ENCODE results near the gene PSME1.
A peak's percentile ranks its signal among the peaks of the same experiment; 100 is the strongest.
"Not testable (repeated sequence)": the region's sequence is repeated elsewhere in the genome, so short reads cannot be mapped to it uniquely, and the experiment has no call there.

PSME1 gene

DNA sequence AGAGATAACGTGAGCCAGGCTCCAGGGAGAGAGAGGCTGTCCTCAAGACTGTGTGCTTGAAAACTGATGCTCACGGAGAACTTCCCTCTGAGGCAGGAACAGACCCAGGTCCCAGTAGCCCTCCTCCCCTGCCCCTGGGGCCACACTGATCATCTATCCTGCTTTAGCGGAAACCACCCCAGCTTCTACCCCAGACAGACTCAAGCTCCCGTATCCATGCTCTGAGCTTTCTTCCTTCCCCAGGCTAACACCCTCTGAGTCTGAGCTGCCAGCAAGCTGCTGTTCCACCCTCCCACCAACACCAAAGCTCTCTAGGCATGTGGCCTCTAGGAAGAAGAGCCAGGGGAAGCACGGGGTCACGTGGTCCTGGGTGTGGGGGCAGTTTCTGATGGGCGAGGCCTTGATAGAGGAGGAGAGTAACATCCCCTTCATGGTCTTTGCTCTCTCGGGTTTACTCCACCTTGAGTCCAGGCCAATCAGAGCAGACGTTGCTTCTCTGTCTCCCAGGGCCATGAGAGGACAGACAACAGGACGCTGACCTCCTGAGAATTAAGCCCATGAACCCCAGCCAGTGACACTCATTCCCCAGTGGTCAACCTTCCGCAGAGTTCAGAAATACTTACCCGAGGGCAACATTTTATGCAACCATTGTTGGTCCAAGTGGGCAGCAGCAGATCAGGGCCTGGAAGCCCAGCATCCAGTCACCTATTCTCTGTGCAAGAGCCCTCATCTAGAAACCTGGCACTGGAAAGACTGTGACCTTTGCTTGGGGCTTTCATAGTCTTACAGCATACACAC, 40.5 kb upstream of the PSME1 start:
- TF ChIP-seq TAF1 (IDR thresholded peaks at IDR 0.05; ENCODE audit: borderline replicate concordance, low read depth, low read length) (peak; percentile 99), POLR2AphosphoS5 (IDR thresholded peaks at IDR 0.05; ENCODE audit: low read depth, low read length) (peak; percentile 98), POLR2A (IDR thresholded peaks at IDR 0.05; ENCODE audit: low read depth, low read length) (peak; percentile 99)
- peak; percentile 93 for FAIRE-seq
- peak; percentile 91 for DNase-seq (ENCODE audit: insufficient read length)

DNA sequence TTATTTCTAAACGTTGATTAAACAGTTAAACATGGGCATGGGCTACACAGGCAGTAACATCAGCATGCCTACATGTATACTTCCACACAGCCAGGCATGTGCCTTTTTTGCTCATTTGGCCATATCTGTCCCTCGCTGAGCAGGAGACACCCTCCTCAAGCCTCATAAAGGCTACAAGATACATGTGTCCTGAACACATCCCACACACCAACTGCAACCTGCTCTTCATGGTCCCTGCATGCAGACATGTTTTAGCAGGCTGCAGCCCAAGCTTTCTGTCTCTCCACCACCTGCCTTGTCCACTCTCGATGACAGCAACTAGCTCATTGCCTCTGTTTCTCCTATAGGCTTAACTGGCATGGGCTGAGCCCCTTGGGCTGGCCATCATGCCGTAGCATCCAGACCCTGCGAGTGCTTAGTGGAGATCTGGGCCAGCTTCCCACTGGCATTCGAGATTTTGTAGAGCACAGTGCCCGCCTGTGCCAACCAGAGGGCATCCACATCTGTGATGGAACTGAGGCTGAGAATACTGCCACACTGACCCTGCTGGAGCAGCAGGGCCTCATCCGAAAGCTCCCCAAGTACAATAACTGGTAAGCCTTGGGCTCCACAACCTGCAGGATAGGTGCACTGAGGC, 39.3 kb upstream of the PSME1 start:
- DNase-seq (ENCODE audit: insufficient read length) (no peak), FAIRE-seq (no peak)
- TF ChIP-seq TAF1 (IDR thresholded peaks at IDR 0.05; ENCODE audit: borderline replicate concordance, low read depth, low read length) (no peak), POLR2AphosphoS5 (IDR thresholded peaks at IDR 0.05; ENCODE audit: low read depth, low read length) (no peak), POLR2A (IDR thresholded peaks at IDR 0.05; ENCODE audit: low read depth, low read length) (no peak)

DNA sequence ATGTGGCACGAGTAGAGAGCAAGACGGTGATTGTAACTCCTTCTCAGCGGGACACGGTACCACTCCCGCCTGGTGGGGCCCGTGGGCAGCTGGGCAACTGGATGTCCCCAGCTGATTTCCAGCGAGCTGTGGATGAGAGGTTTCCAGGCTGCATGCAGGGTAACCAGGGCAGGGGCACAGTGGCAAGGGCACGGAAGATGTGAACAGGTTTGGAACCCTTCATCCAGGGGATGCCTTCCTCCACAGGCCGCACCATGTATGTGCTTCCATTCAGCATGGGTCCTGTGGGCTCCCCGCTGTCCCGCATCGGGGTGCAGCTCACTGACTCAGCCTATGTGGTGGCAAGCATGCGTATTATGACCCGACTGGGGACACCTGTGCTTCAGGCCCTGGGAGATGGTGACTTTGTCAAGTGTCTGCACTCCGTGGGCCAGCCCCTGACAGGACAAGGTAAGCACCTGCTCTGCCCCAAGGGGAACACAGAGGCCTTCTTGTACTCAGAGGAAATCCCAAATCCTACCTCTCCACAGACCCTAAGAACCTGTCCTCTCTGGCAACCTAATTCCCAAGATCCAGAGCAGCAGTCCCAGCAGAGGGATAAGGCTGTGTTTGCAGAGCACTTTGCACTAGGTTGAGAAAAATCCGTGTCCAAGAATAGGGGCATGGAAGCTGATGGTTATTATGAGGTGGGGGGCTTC, 37.6 kb upstream of the PSME1 start:
- no peak for FAIRE-seq
- TF ChIP-seq TAF1 (IDR thresholded peaks at IDR 0.05; ENCODE audit: borderline replicate concordance, low read depth, low read length) = no peak
- DNase-seq (ENCODE audit: insufficient read length) = no peak

DNA sequence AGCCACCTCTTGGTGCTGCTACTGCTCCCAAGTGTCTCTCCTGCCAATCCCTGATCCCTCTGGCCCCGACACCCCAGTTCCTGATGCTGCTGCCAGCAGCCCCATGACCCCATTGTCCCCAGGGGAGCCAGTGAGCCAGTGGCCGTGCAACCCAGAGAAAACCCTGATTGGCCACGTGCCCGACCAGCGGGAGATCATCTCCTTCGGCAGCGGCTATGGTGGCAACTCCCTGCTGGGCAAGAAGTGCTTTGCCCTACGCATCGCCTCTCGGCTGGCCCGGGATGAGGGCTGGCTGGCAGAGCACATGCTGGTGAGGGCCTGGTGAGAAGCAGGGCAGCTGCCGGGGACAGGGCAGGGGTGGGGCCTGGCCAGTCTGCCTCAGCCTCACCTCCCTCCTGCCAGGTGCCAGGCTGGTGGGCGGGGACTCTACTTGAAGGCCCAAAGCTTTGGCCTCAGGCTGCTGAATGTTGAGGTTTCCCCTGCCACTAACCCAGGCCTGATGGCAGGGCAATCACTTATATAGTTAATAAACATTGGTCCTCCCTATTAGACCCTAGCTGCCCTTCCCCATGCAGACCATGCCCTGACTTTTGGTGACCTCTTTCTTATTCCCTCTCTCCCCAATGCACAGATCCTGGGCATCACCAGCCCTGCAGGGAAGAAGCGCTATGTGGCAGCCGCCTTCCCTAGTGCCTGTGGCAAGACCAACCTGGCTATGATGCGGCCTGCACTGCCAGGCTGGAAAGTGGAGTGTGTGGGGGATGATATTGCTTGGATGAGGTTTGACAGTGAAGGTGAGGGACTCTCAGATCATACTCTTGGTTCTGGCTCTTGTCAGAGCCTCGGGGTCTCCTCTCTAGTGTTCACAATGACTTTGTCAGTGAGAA, 36.8 kb upstream of the PSME1 start:
- no peak for FAIRE-seq
- DNase-seq (ENCODE audit: insufficient read length) = no peak
- no peak for TF ChIP-seq POLR2A (IDR thresholded peaks at IDR 0.05; ENCODE audit: low read depth, low read length)
- no peak for TF ChIP-seq TAF1 (IDR thresholded peaks at IDR 0.05; ENCODE audit: borderline replicate concordance, low read depth, low read length)
- TF ChIP-seq POLR2AphosphoS5 (IDR thresholded peaks at IDR 0.05; ENCODE audit: low read depth, low read length) = no peak

DNA sequence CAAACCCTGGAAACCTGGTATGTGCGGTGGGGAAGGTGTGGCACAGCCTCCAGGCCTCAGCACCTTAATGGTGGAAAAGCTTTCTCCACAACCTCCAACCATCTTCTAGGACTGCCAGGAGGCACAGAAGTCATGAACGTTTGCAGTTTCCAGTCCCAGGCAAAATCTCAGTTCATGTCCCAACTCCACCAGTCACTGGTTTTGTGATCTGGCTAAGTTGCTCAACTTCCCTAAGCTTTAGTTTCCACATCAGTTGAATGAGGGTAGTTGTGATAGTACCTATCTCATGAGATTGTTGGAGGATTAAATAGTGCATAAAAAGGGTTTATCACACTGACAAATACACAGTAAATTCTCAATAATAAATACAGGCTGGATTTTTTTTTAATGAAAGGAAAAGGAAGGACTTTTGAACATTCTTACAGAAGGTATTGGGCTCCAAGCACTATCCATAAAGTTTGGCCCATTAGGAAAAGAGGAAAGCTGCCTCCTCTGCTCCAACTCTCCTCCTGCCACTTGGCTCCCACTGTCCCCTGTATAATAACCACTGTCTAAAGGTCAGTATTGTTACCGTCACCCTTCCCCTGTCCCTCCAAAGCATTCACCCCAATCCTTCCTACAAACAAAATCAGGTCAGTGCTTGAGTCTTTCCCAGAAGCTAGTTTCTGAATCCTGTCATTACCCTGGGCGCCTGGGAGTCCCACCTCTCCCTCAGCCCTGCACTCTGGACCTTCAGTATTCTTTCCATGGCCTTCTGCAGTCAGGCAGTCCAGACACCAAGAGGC, 35.6 kb upstream of the PSME1 start:
- no peak for FAIRE-seq
- TF ChIP-seq TAF1 (IDR thresholded peaks at IDR 0.05; ENCODE audit: borderline replicate concordance, low read depth, low read length) (no peak), POLR2A (IDR thresholded peaks at IDR 0.05; ENCODE audit: low read depth, low read length) (no peak), POLR2AphosphoS5 (IDR thresholded peaks at IDR 0.05; ENCODE audit: low read depth, low read length) (no peak)
- DNase-seq (ENCODE audit: insufficient read length) = no peak

DNA sequence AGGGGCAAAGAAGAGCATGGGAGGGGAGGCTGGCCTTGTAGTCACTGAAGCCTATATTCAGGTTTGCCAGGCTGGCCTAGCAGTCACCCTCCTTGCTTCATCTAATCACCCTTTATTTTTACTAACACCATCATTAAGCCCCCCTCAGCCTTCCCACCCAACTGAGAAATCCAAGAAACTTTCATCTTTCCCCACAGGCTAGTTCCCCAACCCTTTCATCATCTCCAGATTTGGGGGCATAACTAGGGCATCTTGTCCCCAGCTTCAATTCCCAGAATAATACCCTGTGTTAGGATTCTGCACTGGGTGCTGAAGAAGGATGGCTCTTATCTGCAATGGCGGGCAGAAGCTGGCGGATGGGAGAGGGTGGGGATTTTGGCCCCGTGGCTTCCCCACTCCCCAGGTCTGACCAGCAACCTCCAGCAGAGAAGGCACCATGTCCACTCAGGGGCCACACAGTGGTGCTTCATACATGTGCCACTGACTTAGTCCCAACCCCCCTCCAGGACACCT, 35.0 kb upstream of the PSME1 start:
- no peak for DNase-seq (ENCODE audit: insufficient read length)
- no peak for FAIRE-seq

DNA sequence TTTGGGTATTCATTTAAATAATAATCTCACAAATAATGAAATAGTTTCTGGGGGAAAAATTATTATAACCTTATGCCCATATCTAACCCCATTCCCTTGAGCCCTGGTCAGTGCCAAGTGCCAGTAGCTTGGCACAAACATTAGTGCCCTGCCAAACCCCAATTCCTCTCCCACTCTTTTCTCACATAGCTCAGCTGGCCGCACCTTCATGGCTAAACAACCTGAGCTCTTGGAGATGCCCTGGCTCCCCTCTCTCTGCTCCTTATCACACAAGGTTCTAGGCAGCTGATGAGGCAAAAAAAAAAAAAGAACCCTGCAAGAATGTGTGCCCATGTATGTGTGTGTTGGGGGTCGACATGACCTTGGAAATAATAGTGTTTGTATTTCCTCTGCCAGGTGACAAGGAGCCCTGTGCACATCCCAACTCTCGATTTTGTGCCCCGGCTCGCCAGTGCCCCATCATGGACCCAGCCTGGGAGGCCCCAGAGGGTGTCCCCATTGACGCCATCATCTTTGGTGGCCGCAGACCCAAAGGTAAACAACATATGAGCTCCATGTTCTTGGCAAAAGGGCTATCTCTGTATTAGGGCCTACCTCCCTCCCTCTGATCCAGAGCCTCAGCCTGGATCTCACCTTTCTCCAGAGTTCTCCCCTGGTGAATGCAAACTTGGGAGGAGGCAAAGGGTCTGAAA, 33.5 kb upstream of the PSME1 start:
- DNase-seq (ENCODE audit: insufficient read length) = no peak
- TF ChIP-seq TAF1 (IDR thresholded peaks at IDR 0.05; ENCODE audit: borderline replicate concordance, low read depth, low read length) (no peak), POLR2A (IDR thresholded peaks at IDR 0.05; ENCODE audit: low read depth, low read length) (no peak), POLR2AphosphoS5 (IDR thresholded peaks at IDR 0.05; ENCODE audit: low read depth, low read length) (no peak)
- no peak for FAIRE-seq

More for the DNA sequence above, 35.0 kb upstream of the PSME1 start:
- TF ChIP-seq POLR2A (IDR thresholded peaks at IDR 0.05; ENCODE audit: low read depth, low read length) = no peak
- TF ChIP-seq POLR2AphosphoS5 (IDR thresholded peaks at IDR 0.05; ENCODE audit: low read depth, low read length) = no peak
- no peak for TF ChIP-seq TAF1 (IDR thresholded peaks at IDR 0.05; ENCODE audit: borderline replicate concordance, low read depth, low read length)

DNA sequence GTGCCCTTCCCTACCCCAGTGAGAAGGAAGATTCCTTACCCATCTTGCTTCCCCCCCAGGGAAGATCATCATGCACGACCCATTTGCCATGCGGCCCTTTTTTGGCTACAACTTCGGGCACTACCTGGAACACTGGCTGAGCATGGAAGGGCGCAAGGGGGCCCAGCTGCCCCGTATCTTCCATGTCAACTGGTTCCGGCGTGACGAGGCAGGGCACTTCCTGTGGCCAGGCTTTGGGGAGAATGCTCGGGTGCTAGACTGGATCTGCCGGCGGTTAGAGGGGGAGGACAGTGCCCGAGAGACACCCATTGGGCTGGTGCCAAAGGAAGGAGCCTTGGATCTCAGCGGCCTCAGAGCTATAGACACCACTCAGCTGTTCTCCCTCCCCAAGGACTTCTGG, 32.5 kb upstream of the PSME1 start:
- FAIRE-seq (no peak), DNase-seq (ENCODE audit: insufficient read length) (no peak)
- TF ChIP-seq TAF1 (IDR thresholded peaks at IDR 0.05; ENCODE audit: borderline replicate concordance, low read depth, low read length) = no peak
- no peak for TF ChIP-seq POLR2A (IDR thresholded peaks at IDR 0.05; ENCODE audit: low read depth, low read length)
- no peak for TF ChIP-seq POLR2AphosphoS5 (IDR thresholded peaks at IDR 0.05; ENCODE audit: low read depth, low read length)

DNA sequence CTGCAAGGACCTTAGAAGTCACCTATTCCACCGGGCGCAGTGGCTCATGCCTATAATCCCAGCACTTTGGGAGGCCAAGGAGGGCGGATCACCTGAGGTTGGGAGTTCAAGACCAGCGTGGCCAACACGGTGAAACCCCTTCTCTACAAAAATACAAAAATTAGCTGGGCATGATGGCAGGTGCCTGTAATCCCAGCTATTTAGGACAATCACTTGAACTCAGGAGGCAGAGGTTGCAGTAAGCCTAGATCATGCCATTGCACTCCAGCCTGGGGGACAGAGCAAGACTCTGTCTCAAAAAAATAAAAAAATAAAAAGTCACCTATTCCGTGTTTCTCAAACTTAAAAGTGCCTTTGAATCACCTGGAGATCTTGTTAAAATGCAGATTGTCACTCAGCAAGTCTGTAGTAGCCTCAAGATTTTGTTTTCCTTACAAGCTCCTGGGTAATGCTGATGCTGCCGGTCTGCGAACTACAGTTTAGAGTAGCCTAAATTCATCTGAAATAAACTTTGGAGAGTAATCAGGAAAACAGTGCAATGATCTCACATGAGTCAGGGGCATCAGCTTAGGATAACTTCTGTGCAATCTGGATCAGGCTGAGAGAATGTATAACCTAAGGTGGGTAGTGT, 30.3 kb upstream of the PSME1 start:
- not testable (repeated sequence) for DNase-seq (ENCODE audit: insufficient read length); FAIRE-seq
